GM19463 (cell line): ENCODE data around the gene LUM.

Experiments used
- ATAC-seq: cut with Tn5 transposase; IDR thresholded peaks from one replicate; pipeline ENCODE4 v1.9.1; 2021; ENCODE audit warnings: mild to moderate bottlenecking, moderate library complexity; ENCODE audit not compliant: unreplicated experiment

Gene LUM

DNA sequence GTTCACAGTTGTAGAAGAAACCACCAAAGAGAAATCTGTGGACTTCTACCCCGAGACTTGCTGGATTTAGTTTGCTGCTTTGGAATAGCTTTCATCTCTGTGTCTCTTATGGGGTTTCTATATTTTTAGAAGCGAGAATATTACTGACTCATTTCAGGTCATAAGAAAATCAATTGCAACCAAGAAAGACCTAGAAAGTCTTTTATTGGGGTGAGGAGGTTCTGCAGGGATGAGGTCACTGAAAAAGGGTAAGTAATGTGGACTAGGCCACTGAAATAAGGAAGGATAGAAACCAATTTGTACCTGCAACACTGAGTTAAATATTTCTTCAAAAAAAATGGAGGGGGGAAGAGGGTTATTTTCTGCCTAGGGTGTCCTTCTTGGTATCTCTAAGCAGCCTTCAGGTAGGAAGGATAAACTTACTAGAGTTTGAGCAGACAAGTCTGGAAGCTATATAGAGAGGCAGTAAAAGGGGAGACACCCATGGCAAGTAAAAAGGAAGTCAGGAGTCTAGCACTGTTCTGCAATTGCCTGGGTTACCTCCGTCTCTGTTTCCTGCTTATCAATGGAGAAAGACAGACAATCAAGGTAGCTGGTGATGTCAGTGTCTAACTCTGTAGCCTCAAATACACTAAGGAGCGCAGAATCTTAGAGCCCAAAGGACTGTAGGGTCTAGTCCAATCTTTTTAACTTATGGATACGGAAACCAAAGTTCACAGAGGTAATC, 33.9 kb downstream of the LUM start:
- ATAC-seq, result no peak

DNA sequence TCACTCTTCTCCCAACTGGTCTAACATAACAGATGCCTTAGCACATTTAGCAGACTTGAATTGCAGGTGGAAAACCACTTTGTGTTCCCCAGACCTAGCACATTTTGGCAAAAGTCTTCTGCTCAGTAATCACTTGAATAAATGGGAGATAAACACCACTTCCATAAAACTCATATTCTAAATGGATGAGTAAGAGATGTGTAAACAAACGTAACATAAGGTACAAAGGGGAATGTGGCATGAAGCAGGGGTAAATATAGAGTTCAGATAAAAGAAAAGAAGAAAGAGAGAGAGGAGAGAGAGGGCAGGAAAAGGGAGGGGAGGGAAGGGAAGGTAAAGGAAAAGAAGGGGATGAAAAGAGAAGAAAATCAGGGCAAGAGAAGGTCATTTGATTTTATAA, 36.4 kb downstream of the LUM start:
- no peak for ATAC-seq

DNA sequence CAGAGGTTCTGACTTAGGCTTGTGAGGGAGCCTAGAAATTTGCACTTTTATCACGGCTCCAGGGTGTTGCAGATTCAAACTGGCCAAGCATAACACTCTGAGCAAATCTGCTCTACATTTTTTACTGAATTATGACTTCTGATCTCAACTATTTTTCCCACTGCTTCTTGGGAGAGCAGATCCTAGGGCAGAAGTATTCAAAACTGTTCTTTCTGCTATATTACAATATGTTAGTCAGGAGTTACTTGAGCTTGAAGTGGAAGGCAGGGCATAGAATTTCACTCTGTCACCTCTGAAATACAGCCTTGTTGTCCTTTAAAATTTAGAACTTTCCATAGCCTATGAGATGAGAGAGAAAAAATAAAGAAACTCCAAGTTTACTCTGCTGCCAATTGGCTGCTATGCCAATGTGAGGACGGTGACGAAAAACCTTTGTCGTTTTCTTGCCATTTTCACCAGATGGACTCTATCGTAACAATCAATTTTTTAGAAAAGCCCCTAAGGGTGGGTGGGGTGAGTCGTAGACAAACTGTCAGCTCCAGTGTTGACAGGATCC, 37.1 kb downstream of the LUM start:
- no peak for ATAC-seq

DNA sequence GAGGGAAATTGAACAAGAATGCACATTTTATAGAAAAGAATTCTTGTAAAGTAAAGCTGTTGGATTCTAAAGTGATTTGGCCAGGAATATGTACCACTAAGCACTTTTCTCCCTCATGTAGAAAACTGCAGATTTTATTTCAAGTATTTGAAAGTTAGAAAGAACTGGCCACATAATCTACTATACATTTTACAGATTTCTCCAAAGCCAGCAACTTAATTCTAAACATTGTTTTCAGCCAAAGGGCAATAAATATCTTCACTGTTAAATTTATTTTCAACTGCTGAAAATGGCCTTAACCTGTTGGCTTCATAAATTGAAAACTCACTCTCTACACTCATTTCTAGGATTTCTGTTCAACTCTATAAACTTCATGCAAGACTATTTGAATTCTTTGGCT, 37.9 kb downstream of the LUM start:
- no peak for ATAC-seq

DNA sequence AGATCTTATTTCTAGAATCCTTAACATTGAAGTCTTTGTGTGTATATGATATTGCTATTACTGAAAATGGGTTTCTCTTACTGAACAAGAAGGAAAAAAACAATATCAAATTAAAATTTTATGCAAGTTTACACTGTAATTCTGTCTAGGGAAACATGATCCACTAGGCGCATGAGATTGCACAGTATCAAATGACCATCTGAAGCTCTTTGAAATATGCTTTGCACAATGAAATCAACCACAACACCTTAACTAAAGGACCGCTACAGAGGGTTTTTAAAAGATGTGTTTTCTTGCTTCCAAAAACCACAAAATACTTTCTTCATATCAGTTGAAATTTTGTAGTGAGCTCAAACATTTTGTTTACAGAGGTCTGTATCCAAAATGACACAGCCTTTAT, 38.4 kb downstream of the LUM start:
- ATAC-seq, result no peak

DNA sequence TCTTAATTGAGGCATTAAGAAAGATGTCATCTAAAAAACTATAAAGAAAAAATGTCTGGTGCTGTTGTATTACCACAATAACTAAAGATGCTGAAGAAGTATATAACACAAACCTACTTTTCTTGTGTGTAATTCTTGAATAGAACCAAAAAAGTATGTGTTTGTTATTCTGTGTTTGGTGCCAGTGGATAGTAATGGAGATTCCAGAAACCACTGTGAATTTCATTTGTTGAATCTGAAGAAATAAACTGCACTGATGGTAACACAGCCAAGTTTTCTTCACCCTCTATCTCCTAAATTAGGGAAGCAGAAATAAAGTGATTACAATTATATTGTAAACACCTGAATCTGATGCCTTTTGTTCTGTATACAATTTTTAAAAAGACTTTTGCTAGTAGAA, 40.4 kb downstream of the LUM start:
- no peak for ATAC-seq

DNA sequence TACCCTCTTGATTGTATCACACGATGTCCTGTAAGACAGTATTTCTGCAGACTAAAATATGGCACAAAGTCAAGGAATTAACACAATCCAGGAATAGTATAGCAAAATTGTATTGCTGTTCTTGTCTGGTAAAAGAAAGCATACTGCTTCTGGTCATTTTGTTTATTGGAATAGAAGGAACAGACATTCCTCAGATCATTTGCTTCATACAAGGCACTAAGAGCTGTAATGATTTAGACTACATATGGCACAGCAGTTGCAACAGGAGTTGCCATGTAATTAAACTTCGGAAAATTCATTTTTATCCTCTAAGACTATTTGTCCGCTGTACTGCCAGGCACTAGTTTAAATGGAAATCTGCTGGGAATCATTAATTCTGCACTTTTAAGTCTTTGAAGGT, 45.9 kb downstream of the LUM start:
- ATAC-seq, result no peak

DNA sequence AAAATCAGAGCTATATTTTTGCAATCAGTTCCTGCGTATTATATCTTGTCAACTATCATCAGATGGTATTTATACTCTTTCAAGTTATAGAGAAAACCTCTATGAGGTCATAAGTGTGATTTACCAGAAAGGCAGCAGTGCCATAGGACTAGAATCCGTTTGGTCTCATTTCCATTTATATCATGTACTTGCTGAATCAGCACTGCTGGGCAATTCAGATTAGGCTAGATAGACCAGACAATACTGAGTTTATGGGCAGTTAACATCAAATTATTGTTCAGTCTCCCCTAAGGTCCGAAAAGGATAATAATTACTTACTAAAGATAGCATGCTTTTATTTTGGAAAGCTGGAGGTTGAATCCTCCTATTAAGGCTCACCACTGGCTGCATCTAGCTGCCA, 46.7 kb downstream of the LUM start:
- ATAC-seq, result no peak

DNA sequence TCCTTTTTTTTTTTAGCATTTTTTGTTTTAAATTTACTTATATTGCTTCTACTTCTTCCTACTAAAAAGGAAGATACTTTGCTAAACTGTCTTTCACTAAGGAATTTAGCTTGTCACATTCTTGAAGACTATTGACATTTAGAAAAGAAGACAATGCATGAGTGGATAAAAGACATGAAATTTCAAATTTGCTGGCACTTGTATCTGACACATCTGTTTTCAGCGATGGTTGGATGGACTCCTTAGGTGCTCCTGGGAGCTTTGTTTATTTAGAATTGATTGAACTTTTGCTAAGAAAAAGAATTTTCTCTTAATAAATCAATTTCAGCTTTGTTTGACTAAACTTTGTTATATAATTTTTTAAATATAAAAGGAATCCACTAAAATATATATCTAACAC, 50.2 kb downstream of the LUM start:
- ATAC-seq, result no peak

DNA sequence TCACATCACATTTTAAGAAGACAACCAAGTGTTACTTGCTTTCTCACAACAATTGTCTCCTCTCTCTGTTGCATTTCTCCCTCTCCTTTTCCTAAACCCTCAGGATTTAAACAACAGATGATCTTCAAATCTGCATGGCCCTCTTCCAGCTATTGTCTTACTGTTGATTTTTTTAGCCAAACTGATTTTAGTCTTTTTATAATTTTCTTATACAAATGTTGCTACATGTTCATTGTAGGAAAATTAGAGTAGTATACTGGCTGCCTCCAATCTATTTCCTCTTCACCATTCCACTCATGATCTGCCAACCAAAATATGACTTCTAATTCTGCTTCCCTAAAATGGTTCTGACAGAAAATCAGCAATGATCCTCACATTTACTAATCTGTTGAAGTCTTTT, 52.1 kb downstream of the LUM start:
- no peak for ATAC-seq

DNA sequence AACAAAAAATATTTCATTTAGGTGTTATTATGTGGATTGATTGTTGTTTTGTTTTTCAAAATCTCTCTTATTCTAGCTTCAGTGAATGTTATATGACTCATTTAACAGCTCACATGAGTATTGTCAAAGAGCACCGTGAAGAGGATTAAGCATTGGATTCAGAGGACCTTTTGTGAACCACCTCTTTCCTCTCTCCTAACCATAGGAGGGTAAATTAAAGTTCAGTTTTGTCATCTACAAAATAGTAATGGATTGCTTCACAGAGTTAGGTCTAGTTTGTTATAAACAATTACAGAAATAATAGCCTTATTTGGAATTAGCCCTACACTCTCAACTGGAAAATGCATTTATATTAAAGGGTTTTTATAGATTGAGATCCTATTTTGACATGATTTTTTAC, 52.5 kb downstream of the LUM start:
- no peak for ATAC-seq

DNA sequence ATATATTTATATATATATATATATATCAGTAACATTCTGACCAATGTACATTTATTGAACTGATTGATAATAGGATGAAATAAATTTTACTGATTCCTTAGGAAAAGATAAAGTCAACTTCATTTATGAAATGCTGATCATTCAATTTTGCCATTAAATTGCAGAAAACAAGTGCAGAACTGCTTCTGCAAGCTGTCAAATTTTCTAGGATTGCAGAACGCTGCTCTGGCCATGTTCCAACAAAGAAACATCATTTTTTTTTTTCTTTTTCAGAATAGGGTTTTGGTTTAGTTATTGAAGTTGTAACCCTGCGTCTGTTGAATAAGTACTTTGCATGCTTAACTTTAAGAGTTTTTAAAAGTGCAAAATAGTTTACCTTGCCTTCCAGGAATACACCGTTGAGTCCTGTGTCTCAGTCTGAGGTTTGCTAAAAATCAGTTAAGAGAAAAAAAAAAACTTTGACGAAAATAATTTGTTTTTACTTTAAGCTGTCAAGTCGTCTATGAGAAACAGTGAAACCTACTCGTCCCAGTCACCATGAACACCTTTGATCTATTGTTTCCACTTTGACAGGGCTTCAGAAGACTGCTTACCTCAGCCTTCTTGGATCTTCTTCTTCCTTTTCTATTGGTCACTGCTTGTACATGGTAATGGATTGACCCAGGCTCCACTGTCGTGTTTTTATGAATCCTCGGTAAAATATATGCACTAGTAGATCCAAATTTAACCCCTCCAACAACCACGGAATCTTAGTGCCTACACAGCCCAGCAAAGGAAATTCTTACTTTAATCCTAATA, 53.7 kb downstream of the LUM start, which contains the start of gene KERA:
Gene KERA (minus strand): TSS at position 657 of the 798 bp plus-strand sequence. CDS start 1,743 bp downstream, outside the sequence.
- no peak for ATAC-seq

DNA sequence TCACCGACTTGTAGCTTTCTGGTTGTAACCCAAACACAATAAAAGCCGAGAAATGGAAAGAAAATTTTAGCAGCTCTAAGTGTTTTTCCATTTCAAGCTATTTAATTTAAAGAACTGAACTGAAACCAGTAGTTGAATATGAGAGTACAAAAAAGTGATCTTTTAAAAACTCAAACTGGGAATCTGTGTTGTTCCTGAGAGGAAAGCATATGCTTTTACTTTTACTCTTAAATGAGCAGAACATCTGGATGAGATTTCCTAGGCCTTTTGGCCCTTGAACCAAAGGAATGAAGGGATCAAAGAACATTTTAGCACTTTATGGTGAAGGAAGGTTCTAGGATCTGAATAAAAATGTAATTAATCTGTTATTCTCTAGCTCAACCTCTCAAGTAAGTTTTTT, 54.8 kb downstream of the LUM start:
- ATAC-seq, result no peak

DNA sequence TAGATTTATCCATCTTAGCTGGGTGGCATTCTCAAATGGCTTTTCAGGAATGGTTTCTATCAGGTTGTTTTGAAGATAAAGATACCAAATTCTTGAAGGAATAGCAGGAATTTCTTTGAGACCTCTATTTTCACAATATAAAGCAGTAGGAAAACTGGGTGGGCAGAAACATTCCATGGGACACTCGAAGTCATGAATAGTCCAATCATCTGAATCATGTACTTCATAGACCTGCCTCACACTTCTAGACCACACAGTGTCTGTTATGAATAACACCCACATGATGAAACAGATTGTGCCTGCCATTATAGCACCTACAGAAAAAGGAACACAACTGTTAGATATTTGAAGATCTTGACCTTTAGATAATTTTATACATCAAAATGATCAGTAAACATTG, 55.3 kb downstream of the LUM start:
- no peak for ATAC-seq

DNA sequence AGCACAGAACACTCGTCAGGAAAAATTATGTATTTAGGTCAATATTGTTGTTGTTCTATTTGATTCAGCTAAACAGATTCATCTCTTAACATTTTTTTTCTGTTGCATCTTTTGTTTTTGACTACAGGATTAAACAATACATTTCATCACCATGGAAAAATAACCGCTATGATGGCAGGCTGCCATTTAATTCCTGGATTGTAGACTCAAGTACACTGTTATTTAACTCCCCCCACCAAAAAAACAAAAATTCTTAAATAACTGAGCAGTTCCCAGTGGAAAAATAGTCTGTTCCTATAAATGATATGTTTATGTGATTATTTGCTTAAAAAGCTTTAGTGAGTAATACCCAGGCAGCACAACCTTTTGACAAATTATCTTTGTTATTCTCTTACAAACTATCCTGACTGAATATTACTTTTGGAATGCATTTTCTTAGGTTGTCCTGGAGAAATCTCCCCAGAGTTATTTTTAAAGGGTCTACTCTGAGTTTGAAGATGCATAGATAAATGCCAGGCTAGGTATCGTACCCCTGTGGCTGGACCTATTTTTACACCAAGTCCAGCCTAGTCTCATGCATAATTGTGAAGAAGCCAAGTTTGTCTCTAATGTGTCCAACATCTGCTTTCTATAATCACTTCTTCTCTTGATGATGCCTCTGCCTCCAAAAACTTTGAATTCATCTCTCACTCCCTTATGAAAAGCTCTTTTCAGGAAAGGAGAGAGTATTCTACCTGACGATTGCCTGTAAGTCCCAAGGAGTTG, 57.2 kb downstream of the LUM start:
- no peak for ATAC-seq
